ENCODE data around the gene SPPL2B.

- TF ChIP-seq, protein P1, sequence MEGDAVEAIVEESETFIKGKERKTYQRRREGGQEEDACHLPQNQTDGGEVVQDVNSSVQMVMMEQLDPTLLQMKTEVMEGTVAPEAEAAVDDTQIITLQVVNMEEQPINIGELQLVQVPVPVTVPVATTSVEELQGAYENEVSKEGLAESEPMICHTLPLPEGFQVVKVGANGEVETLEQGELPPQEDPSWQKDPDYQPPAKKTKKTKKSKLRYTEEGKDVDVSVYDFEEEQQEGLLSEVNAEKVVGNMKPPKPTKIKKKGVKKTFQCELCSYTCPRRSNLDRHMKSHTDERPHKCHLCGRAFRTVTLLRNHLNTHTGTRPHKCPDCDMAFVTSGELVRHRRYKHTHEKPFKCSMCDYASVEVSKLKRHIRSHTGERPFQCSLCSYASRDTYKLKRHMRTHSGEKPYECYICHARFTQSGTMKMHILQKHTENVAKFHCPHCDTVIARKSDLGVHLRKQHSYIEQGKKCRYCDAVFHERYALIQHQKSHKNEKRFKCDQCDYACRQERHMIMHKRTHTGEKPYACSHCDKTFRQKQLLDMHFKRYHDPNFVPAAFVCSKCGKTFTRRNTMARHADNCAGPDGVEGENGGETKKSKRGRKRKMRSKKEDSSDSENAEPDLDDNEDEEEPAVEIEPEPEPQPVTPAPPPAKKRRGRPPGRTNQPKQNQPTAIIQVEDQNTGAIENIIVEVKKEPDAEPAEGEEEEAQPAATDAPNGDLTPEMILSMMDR (IDR thresholded peaks at IDR 0.05) = no peak
- TF ChIP-seq POLR2AphosphoS5 (IDR thresholded peaks at IDR 0.05) = no peak
- no peak for TF ChIP-seq POLR2A (IDR thresholded peaks at IDR 0.05)
Observed at GRCh38 chr19:2287585-2288337, 40.7 kb upstream of the SPPL2B start.
